Ovary (tissue), 9 donors: ENCODE measurements around the gene RBM15. TPM values are rescaled to one million over a fixed set of nuclear protein-coding genes. Genes with fewer than 3 reads are reported as not detected.

Experiments
- DNase-seq, 5 donors: peaks; one replicate each; pipeline ENCODE4 v3.0.0-alpha.2; 2019 to 2020
- H3K27ac ChIP-seq, 2 donors: fragments of 200-600 bp; one replicate each; pipeline versions ENCODE4 v1.5.1 to v1.8.0; 2019 to 2022
- H3K27me3 ChIP-seq: fragments of 200-600 bp; one replicate; pipeline ENCODE4 v1.8.0; 2022
- H3K36me3 ChIP-seq: fragments of 200-600 bp; sonication (generic); one replicate; pipeline ENCODE4 v1.5.1; 2019
- H3K4me1 ChIP-seq: one replicate; pipeline ENCODE4 v1.8.1; 2013; ENCODE audit warnings: mild to moderate bottlenecking, moderate library complexity; ENCODE audit not compliant: insufficient read depth
- H3K4me3 ChIP-seq: fragments of 200-600 bp; sonication (generic); one replicate; pipeline ENCODE4 v1.5.1; 2017
- H3K9me3 ChIP-seq, 2 donors: fragments of 200-600 bp in 1 of 2; sonication (generic) in 1 of 2; one replicate each; pipeline versions ENCODE4 v1.5.1 to v1.8.1; 2013 to 2019; ENCODE audit warnings: mild to moderate bottlenecking in 1 of 2, moderate library complexity in 1 of 2
- CTCF ChIP-seq, 3 donors: fragments of 450-650 bp in 2 of 3; fragments of 200-600 bp in 1 of 3; IDR thresholded peaks; one replicate each; pipeline versions ENCODE4 v1.5.1 to v1.8.0; 2016 to 2022; ENCODE audit warnings: antibody characterized with exemption in 3 of 3, mild to moderate bottlenecking in 1 of 3
- EP300 ChIP-seq: sonication (generic); formaldehyde crosslinking; IDR thresholded peaks from one replicate; pipeline ENCODE4 v1.6.1; 2017; ENCODE audit warnings: antibody characterized with exemption
- POLR2A ChIP-seq: fragments of 450-650 bp; IDR thresholded peaks from one replicate; pipeline ENCODE4 v1.6.1; 2017; ENCODE audit warnings: antibody characterized with exemption, mild to moderate bottlenecking, moderate library complexity
- WGBS, 3 donors: extraction: QIAGEN DNeasy Blood & Tissue Kit in 1 of 3; methylation state at CpG; one replicate each; pipeline versions ENCODE4 v1.1.5 to v1.1.7; 2013 to 2017; 5-methylcytosine and 5-hydroxymethylcytosine counted together
- intact Hi-C, 4 donors: fragments of 100-400 bp; cut with DNase I; formaldehyde crosslinking; loops; one replicate each; pipeline versions ENCODE4 v1.11.0 to v1.15.1; 2022 to 2023
- polyA plus RNA-seq, 2 donors: library from polyadenylated mRNA; stranded (reverse); fragments of 200-250 nt in 1 of 2; fragments of 350-450 nt in 1 of 2; fragmentation: Illumina TruSeq in 1 of 2; extraction: RNeasy Lipid Tissue Mini Kit (QIAGEN cat#74804) in 1 of 2; gene quantifications; one replicate each; pipeline ENCODE4 v1.2.3, GENCODE V29; 2013 to 2014
- total RNA-seq, 7 donors: library from RNA; depleted of rRNA in 2 of 7; stranded (reverse); fragments of >200 nt in 2 of 7; fragmentation: NEBNext Ultra II Directional in 3 of 7; extraction: Animal tissue kit (Norgen Biotek cat#: 25700) in 3 of 7; gene quantifications; one replicate each; pipeline versions ENCODE4 v1.1.0 to v1.2.4, GENCODE V29; 2016 to 2023
- donor health status: DM: no; HTN: no; CAD: no; lungs with moderate emphysema.
- donor health status: DM: no; HTN: no; CAD: no.
- donor health status: Bipolar disorder and iron deficiency.
- donor health status: DM: yes; HTN: yes; CAD: no.
- donor health status: DM: no; HTN: no; CAD: no.
- donor health status: DM: yes; HTN: yes; CAD: no.

RBM15 gene
- total and polyA plus RNA-seq, 9 donors = 3.4 to 28.7 (median 25.1) TPM

GRCh38 chr1:110321045-110321444 is 18.1 kb upstream of the RBM15 start:
- H3K4me3 ChIP-seq = no peak overlapping the region
- intact Hi-C loops = no loop called here
- H3K27me3 ChIP-seq = no peaks in the 10 kb centered on the region
- no peaks in the 10 kb centered on the region for H3K9me3 ChIP-seq
- no peaks in the 10 kb centered on the region for H3K4me1 ChIP-seq
- 84 to 87% (median 85%) methylated on average over 2 of the region's 2 CpGs for WGBS, 3 donors
- no peaks in the 10 kb centered on the region for H3K36me3 ChIP-seq
- H3K27ac ChIP-seq = no peak overlapping the region
- no peak for TF ChIP-seq POLR2A
- DNase-seq = no peak

- no peaks in the 10 kb centered on the region for H3K9me3 ChIP-seq
- WGBS, 3 donors = 61 to 65% (median 64%) methylated on average over 4 of the region's 4 CpGs
- no peak for DNase-seq
- no peaks in the 10 kb centered on the region for H3K36me3 ChIP-seq
- no peak overlapping the region for H3K27ac ChIP-seq
- intact Hi-C loops = no loop called here
- no peaks in the 10 kb centered on the region for H3K27me3 ChIP-seq
- H3K4me3 ChIP-seq = no peak overlapping the region
- TF ChIP-seq EP300 = no peak
- TF ChIP-seq CTCF (IDR thresholded peaks at IDR 0.05) = no peak
- no peak for TF ChIP-seq POLR2A
- no peaks in the 10 kb centered on the region for H3K4me1 ChIP-seq
Observed at GRCh38 chr1:110321846-110322245, 17.3 kb upstream of the RBM15 start.

- no peak for DNase-seq
- Histone ChIP-seq H3K27ac (no peak overlapping the region), H3K36me3 (no peaks in the 10 kb centered on the region), H3K4me1 (no peaks in the 10 kb centered on the region), H3K27me3 (no peaks in the 10 kb centered on the region), H3K4me3 (no peak overlapping the region), H3K9me3 (no peaks in the 10 kb centered on the region)
- intact Hi-C loops = no loop called here
- TF ChIP-seq EP300 = no peak
- no peak for TF ChIP-seq POLR2A
- no peak for TF ChIP-seq CTCF (IDR thresholded peaks at IDR 0.05)
- 88 to 90% (median 89%) methylated on average over 1 of the region's 1 CpG for WGBS, 3 donors
Observed at GRCh38 chr1:110324667-110325066, 14.5 kb upstream of the RBM15 start.

GRCh38 chr1:110326826-110327225 is 12.4 kb upstream of the RBM15 start:
- TF ChIP-seq EP300 = no peak
- no peak for TF ChIP-seq CTCF (IDR thresholded peaks at IDR 0.05)
- no peak for TF ChIP-seq POLR2A
- H3K36me3 ChIP-seq = no peaks in the 10 kb centered on the region
- no peak overlapping the region for H3K4me3 ChIP-seq
- intact Hi-C loops = no loop called here
- H3K27ac ChIP-seq = no peak overlapping the region
- H3K27me3 ChIP-seq = no peaks in the 10 kb centered on the region
- no peaks in the 10 kb centered on the region for H3K9me3 ChIP-seq
- WGBS, 3 donors = 57 to 73% (median 59%) methylated on average over 1 of the region's 1 CpG
- DNase-seq = no peak
- H3K4me1 ChIP-seq = no peaks in the 10 kb centered on the region

- Histone ChIP-seq H3K9me3 (no peaks in the 10 kb centered on the region), H3K27me3 (no peaks in the 10 kb centered on the region), H3K4me3 (no peak overlapping the region), H3K27ac (no peak overlapping the region), H3K4me1 (no peaks in the 10 kb centered on the region), H3K36me3 (no peaks in the 10 kb centered on the region)
- no peak for TF ChIP-seq CTCF (IDR thresholded peaks at IDR 0.05)
- no peak for TF ChIP-seq EP300
- TF ChIP-seq POLR2A = no peak
- DNase-seq = no peak
- intact Hi-C loops = no loop called here
Observed at GRCh38 chr1:110328274-110328673, 10.9 kb upstream of the RBM15 start.
